ENCODE measurements around the gene MAML3.
A peak's percentile ranks its signal among the peaks of the same experiment; 100 is the strongest.

Gene MAML3

DNA sequence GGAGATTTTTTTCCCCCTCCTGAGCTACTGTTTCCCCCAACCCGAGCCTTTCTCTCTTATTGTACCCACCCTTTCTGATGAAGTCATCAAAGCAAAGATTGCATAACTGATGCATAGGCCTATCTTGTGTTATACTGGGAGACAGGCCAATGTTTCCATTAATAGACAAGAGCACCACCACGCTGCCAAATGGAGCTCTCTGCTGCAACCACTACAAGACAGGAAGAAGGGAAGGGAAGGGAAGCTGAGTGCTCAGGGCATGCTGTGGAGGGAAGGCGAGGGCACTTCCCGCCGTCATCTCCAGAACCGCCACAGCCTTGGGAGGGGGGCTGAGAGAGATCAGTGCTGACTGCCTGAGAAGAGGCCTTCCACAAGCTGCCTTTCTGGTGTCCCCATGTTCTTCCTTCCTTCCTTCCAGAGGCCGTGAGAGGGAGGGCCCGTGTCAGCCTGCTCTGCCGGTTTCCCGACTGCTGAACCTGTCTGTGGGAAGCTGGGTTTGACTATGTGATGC lies 413.4 kb downstream of the MAML3 start:
- peak; percentile 81 for DNase-seq

DNA sequence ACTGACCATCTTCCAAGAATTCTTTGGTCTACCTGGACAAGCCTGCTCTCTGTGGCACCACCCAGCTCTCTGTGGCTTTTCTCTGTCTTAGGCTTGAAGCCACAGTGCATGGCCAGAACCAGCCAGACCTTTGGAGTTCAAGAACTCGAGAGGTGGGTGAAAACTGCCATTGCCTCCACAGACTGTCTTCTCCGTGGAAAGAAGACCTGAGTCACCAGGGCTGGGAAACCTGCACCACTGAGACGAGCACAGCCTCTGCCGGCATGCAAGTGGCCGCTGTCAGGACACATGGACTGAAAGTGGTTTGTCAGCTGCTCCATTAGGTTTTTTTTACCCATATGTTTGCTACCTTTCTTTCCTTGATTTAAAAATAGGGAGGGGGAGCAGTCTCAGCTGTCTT lies 413.9 kb downstream of the MAML3 start:
- no peak for DNase-seq

DNA sequence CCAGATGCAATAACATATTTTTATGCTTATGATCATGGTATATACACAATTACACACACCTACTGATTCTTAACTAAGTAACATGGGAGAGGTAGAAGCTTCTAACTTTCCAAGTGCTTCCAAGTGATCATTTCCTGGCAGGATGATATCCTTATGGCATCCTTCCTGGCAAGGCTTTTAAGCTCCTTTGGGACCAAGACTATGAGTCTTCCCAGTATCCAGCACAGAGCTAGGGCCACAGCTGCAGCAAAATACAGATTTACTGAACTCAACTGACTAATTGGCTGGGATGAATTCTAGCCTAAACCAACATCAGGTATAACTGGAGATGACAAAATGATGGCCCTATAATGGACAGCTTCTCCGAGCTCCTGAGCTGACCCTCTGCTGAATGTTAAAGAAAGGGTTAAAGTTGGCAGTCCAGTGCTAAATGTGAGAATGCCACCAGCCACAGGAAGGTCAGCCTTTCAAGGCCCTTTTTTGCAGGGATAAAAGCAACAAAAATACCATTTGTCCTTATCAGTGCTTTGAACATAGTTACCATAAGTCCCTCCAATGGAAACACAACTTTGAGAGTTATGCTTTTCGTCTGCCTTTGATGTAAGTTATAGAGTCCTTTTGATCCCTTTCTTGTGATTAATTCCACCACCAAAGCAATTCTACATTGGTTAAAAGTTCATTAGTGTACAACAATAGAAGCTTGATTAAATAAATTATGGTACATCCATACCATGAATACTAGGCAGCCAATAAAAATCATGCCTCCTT lies 415.0 kb downstream of the MAML3 start:
- DNase-seq, result no peak

DNA sequence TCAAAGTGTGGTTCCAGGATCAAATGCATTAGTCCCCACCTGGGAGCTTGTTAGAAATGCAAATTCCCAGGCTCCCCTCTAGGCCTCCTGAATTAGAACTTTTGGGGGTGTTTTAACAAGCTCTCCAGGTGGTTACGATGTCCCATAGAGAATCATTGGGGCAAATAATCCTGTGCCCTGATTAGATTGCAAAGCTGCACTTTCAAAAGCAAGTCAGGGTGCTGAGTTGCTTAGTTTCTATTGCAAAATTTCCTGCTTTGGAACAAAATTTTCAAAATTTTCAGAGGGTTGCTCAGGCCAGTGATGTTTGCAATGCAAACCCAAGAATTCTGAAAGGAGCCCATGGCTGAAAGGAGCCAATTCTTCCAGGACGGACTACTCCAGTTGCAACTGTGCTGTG lies 417.3 kb downstream of the MAML3 start:
- DNase-seq, result no peak

DNA sequence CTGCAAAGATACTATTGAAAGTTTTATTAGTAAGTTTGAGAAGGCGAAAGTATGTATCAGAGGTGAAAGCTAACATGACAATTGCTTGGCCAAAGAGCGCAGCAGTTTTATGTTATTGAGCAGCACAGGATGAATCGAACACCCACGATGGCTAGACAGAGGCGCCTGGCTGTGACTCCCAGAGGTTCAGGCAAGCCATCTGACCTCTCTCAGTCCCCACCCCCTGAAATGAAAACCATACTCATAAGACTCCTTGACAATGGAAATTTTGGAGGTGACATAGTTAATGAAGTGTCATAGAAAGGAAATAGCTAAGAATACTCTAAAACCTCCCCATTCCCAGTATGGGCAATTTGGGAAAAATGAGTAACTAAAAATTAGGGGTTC lies 417.7 kb downstream of the MAML3 start:
- DNase-seq, result peak; percentile 9

DNA sequence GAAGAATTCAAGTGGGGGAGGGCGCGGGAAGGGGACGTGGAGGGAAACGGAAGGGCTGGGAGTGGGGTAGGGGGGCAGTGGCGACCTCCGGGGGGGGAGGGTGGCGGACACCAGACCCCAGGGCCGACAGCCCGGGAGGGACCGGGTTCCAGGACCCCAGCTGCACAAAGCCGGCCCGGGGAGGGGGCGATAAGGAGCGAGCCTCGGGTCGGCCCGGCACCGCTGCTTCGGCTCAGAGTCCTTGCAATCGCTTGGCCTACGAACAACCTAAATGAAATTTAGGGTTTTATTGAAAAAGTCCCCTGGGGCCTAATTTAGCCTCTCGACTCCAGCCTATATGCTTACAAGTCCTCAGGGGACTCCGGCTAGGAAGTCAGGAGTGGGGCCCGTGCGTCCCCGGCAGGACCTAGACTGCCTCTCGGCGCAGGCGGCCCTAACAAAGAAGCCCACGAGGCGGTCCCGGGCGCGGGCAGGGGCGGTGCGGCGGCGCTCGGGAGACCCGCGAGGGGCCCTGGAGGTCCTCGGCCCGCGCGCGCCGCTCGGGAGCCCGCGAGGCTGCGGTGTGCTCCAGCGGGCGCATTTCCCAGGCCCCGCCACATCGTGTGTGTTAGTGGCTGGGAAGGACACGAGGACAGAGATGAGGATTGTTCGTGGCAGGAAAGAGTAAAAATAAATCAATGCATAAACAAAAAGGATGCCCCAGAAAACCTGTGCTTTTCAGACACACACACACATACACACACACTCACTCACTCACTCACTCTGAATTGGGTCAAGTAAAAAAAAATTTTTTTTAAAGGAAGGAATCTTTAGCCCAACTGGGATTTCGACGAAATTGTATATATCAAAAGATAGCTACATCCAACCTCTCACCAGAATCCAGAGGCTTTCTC lies 418.4 kb downstream of the MAML3 start:
- DNase-seq, result no peak

DNA sequence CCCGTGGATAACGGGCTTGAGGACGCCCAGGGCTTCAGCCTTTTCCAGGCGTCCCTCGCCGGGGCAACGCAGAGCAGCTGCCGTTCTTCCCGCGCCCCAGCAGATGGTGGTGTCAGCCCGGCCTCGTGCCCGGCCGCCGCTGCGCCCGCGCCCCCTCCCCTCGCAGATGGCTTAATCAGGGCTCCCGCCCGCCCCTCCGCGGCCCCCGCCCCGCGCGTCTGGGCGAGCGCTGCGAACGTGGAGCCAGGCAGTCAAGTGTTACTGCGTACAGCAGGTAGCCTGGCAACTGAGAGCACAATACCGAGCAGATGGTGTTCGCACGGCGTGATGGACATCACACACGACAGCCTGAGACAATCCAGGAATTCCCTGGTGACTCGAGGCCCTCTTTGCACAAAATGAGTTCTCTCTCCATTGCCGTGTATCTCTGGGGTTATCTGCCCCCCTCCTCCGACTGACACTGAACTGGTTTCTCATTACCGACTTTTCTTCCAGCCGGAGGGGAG lies 419.1 kb downstream of the MAML3 start:
- DNase-seq, result peak; percentile 80

DNA sequence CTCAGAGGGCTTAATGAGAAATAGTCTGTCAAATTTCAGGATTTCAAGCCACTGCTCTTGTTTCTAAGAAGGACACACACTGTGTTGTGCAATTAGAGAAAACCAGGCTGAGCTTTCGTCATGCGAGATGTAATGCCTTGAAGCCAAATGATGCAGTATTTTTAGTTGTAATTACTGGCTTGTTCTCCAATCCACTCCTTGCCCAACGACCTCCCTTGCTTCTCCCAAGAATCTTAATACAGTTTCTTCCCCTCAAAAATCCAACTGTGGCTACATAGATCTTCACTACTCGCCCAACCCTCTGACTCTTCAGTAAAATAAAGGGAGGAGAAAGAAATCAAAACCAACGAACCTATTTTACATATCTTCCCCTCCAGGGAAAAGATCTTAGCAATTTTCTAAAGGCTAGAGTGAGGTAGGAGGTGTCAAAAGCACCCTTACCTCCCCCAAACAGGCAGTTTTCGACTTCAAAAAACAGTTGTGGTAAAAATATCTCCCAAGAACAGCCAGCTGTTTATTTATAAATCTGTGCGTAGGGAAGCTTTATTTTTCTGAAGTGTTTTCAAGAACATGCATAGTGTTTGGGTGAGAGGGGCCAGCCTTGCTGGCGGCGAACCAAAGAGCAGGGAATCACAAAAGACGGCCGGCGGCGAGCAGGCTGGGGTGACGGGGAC lies 419.6 kb downstream of the MAML3 start:
- DNase-seq, result peak; percentile 66

DNA sequence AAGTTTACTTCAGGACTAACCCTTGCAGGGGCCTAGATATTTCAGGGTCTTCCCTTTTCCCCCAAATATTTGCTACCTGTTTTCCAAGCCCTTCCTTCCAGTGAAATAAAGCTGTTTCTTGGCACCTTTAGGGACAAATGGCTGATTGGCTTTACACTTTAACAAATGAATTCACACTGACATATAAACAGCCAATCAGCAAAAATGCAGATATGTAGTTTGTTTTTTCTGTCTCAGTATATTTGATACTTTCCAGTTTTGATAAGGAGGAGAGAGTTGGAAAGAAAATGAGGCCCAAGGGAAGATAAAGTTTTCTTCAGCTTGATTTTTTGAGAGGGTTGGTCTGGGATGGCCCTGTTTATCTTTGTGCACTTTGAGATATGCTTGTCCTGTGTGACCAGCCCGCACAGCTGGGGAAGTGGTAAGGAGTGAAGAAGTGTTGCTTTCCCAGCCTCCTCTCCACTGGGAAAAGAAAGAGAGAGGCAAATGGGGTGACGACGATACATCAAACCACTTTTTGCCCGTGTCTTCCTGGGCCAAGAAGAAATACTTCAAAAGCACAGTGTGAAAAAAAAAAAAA lies 420.9 kb downstream of the MAML3 start:
- DNase-seq, result peak; percentile 78

DNA sequence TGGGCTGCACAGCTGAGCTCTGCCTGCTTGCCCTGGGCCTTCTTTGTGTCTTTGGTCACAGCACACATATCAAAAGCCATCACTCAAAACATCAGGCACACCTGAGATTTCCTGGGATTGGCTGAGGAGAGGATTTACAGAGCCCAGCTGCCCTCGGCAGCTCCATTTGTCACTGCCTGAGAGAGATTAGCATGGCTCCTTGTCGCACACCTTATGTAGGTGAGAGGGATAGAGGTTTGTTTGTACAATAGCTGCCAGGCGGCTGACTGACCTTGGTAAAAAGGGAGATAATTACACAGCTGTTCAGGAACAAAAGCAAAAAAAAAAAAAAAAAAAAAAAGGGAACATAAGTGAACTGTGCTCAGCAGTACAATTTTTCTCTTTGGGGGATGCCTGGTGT lies 425.1 kb downstream of the MAML3 start:
- no peak for DNase-seq

DNA sequence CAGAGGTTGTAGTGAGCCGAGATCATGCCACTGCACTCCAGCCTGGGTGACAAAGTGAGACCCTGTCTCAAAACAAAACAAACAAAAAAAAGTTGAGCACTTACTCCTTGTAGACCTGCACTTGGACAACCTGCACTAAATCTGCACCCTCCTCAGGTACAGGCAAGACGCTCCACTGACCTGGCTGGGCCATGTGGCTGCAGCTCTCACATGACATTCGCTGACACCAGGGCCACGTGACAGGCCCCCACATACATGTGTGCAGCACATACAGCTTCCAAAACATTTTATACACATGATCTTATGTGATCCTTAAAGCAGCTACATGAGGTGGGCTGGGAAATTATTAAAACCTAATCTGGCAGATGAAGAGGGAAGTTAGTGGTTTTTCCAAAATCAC lies 425.8 kb downstream of the MAML3 start:
- no peak for DNase-seq

DNA sequence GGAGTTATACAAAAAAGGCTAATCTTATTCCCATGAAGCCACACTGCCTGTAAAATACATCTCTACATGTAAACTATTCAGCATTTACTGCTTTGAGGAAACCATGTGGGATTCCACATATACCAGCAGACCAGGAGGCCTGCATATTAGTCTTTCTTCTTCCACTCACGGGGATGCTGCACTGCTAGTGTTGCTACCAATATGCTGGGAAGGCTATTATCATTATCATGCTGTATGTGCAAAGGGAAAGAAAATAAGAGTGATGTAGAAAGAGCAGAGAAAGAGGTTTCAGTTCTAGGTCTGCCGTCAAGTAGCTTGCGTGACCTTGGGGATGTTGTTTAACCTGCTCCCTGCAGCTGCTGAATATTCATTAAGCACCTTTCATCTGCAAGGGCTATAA lies 427.4 kb downstream of the MAML3 start:
- no peak for DNase-seq

DNA sequence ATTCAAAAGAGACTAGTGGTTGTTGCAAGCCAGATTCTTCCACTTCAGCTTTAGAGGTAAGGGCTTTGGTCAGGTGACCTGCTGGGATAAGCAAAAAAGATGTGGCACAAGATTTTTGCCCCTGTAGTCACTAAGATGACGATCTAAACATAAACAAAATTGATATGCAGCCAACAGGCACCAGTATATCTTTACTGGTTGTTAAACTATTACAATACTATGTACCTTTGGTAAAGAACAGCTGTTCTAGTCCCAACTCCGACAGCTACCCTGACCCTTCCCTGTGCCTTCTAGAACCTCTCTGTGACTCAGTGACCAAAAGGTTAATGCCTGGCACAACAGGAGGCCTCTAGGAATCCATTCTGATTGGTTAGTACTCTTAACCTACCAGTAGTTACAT lies 428.7 kb downstream of the MAML3 start:
- no peak for DNase-seq

DNA sequence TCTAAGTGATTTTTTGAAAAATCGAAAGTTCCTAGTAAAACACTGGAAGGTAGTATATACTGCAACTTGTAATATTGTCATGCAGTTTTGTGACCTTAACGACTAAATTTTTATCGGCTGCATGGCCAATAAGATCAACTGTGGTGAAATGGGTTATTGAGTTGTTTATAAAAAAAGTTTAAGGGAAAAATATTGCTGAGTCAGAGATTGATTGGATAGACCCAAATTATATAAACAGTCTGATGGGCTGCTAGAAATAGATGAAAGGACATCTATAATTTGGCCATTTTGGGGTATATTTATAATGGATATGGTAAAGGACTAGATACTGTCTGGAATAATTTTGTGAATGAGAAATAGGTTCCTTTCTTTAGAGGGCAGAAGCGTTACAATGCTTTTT lies 432.2 kb downstream of the MAML3 start:
- DNase-seq, result no peak

DNA sequence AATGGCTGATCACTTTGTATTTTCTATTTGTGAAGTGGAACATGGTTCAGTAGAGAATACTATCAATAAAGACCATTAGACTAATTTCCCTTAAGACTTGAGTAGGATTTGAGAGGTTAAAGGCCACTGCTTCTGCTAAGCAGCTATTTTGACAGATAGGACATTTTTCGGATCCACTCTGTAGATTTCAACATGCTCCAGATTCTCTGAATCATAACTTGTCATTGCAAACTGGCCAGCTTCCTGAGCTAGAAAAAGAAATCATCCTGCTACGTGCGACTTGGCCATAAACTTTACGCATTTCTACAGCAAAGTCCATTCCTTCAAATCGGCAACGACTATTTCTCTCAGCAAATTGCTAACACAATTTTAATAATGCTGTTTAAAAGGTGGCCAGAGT lies 433.2 kb downstream of the MAML3 start:
- DNase-seq, result no peak

DNA sequence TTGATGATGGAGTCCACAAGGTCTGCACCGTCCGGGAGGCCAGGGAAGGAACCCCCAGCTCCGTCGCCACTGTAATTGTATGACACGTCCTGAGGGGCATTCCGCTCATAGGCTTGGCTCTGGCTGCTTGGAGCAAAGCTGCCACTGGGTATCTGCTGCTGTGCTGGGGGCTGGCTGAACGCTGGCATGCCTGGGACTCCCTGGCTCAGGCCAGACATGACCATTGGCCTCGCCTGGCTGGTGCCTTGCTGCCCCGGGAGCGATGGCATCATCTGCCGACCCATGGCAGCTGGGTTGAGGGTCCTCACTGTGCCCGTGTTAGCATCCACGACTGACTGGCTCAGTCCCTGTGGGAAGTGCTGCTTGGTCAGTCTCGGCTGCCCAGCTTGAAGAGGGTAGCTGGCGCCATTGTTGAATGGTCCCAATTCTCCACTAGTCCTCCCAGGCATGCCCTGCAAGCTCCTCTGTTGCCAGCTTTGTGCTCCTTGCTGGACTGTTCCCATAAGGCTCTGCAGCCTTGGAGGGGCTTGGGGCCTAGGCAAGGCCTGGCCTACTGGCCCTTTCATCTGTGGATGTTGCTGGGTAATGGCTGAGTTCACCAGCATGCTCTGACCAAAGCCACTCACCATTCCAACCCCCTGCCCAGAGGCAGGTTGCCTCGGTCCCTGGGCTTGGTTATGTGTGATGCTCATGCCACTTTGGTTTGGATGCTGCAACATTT lies 434.4 kb downstream of the MAML3 start:
- no peak for DNase-seq

DNA sequence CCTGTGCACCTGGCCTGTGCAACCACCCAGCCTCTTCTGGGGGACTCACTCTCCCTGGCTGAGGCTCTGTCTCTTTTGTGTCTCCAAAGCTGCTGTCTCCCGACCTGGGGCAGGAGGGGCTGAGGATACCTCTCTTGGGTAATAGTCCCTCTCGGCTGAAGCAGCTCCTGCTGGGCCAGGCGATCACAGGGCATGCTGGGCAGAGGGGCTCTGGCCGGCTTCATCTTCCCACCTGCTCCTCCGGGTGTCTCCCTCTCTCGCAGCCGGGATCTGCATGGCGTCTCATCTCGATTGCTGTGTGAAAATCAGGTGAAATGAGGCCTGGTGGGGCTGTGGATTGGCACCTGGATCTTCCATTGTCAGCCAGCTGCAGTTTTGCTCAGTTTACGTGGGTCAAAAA lies 435.2 kb downstream of the MAML3 start:
- no peak for DNase-seq

DNA sequence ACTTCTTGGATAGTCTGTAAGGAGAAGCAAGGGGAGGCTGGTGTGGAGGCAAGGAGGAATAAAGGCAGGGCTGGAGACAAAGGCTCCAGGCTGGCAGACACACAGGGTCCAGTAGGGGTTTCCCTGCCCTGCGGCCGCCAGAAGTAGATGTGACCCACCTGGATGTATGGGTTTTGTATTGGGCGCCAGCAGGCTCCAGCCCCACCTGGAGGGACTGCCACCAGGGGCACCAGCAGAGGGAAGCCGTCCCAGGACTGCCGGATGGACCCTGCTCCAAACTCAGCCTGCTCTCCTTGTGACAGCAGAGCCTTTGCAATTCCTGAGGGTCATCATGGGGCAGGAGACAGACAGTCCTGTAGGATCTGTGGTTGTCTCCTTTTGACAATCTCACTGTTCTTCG lies 435.6 kb downstream of the MAML3 start:
- no peak for DNase-seq

DNA sequence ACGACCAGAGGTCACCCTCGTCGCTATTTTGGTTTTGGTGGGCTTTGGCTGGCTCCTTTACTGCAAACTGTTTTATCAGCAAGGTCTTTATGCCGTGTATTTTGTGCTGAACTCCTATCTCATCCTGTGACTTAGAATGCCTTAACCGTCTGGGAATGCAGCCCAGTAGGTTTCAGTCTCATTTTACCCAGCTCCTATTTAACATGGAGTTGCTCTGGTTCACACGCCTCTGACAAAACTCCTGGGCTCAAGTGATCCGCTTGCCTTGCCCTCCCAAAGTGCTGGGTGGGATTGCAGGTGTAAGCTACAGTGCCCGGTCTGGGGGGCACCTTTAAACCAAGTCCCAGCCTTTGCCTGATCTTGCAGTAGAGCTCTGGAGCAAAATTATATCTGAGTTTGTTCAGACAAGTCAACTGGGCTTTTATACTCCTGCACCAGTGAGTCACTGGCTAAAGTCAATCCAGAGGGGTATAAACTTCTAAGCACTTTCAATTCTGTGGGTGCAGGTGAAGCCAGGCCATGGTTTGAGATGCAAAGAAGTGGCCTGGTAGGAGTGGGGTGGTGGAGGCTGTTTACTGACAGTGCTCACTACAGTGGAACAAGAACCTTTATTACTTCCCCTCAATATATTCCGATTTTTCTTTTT lies 438.1 kb downstream of the MAML3 start:
- no peak for DNase-seq

DNA sequence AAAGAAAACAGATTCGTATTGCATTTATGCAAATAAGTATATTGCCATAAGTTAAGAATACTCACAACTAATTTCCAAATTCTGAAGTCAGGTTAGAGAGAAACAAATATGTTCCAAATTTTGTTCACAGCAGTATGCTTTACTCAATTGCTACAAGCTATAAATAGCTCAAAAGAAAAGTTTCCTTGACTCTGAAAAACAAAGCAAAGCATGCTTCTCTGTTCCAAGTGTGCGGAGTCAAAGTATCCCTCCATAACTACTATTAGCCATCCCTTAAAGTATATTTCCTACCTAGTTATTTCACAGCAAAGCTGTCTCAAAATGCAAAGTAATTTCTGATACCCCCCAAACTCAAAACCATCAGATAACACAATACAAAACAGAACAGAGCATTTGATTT lies 441.1 kb downstream of the MAML3 start:
- DNase-seq, result no peak

DNA sequence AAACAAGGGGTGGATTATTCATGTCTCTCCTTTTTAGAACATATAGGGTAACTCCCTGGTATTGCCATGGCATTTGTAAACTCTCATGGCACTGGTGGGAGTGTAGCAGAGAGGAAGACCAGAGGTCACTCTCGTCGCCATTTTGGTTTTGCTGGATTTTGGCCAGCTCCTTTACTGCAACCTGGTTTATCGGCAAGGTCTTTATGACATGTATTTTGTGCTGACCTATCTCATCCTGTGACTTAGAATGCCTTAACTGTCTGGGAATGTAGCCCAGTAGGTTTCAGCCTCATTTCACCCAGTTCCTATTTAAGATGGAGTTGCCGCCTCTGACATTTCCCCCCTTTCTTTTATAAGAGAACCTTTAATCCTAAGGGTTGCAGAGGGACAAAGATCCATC lies 442.5 kb downstream of the MAML3 start:
- no peak for DNase-seq

DNA sequence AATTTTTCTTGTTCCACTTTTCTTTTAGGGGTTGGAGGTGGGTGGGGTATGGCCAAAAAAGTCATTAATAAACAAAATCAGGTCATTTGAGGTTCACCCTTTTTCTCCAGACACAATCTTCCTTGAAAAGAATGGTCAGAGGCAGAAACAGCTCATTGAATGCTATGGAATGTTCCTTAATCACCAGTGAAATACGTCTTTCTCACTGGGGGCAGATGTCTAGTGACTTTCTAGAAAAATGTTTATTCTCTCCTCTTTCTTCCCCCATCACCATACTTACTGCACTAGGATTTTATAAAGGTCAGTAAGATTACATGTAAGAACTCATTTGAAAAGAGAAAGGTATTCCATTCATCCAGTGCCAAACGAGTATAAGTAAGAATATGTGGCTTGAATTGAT lies 443.9 kb downstream of the MAML3 start:
- DNase-seq, result no peak
